MM.1S (cell line): Measurements from ENCODE around the gene MIB2.
A peak's percentile ranks its signal among the peaks of the same experiment; 100 is the strongest.
"Not testable (repeated sequence)": the region's sequence is repeated elsewhere in the genome, so short reads cannot be mapped to it uniquely, and the experiment has no call there.

Experiments used
- DNase-seq: peaks from one replicate; pipeline ENCODE4 v3.0.0-alpha.2; 2015
- H2AFZ ChIP-seq: fragments of 300-600 bp; sonication (generic); 2 replicates; pipeline ENCODE4 v1.6.0; 2016; ENCODE audit warnings: antibody characterized with exemption, low read length
- H3F3A ChIP-seq: fragments of 300-600 bp; sonication (generic); 2 replicates; pipeline ENCODE4 v1.6.1; 2016; ENCODE audit warnings: mild to moderate bottlenecking, antibody characterized with exemption, low read length, moderate library complexity, mixed read lengths; ENCODE audit not compliant: insufficient read depth
- H3K27ac ChIP-seq: fragments of 300-600 bp; sonication (generic); 2 replicates; pipeline ENCODE4 v1.5.1; 2016; ENCODE audit warnings: mild to moderate bottlenecking, low read length
- H3K27me3 ChIP-seq: fragments of 300-600 bp; sonication (generic); replicated peaks from 2 replicates; pipeline ENCODE4 v1.6.0; 2016; ENCODE audit warnings: low read length; ENCODE audit not compliant: insufficient read depth
- H3K36me3 ChIP-seq: fragments of 300-600 bp; sonication (generic); replicated peaks from 2 replicates; pipeline ENCODE4 v1.6.1; 2016; ENCODE audit warnings: mild to moderate bottlenecking, low read length, mixed read lengths; ENCODE audit not compliant: insufficient read depth
- H3K4me1 ChIP-seq: fragments of 300-600 bp; sonication (generic); 2 replicates; pipeline ENCODE4 v1.6.1; 2016; ENCODE audit warnings: low read length, mixed read lengths
- H3K4me2 ChIP-seq: fragments of 300-600 bp; sonication (generic); 2 replicates; pipeline ENCODE4 v1.6.0; 2016; ENCODE audit warnings: low read depth, low read length
- H3K4me3 ChIP-seq: fragments of 300-600 bp; sonication (generic); 2 replicates; pipeline ENCODE4 v1.5.1; 2016; ENCODE audit warnings: low read length, mixed read lengths
- H3K79me2 ChIP-seq: fragments of 300-600 bp; sonication (generic); 2 replicates; pipeline ENCODE4 v1.6.1; 2016; ENCODE audit warnings: mixed run types, low read length, mixed read lengths
- H3K9ac ChIP-seq: fragments of 300-600 bp; sonication (generic); 2 replicates; pipeline ENCODE4 v1.6.1; 2016; ENCODE audit warnings: low read length, mixed read lengths
- H3K9me2 ChIP-seq: fragments of 300-600 bp; sonication (generic); replicated peaks from 2 replicates; pipeline ENCODE4 v1.6.1; 2016; ENCODE audit warnings: mild to moderate bottlenecking, low read length, mixed read lengths; ENCODE audit not compliant: insufficient read depth
- H3K9me3 ChIP-seq: fragments of 300-600 bp; sonication (generic); replicated peaks from 2 replicates; pipeline ENCODE4 v1.6.1; 2016; ENCODE audit warnings: mild to moderate bottlenecking, low read length, mixed read lengths; ENCODE audit not compliant: insufficient read depth
- H4K20me1 ChIP-seq: fragments of 300-600 bp; sonication (generic); 2 replicates; pipeline ENCODE4 v1.6.1; 2016; ENCODE audit warnings: mild to moderate bottlenecking, low read length, moderate library complexity, mixed read lengths; ENCODE audit not compliant: insufficient read depth
- CTCF ChIP-seq: fragments of 300-600 bp; sonication (generic); IDR thresholded peaks from 2 replicates; pipeline ENCODE4 v1.5.1; 2016; ENCODE audit warnings: antibody characterized with exemption, low read length, mixed read lengths
- EZH2 ChIP-seq: fragments of 300-600 bp; sonication (generic); optimal IDR thresholded peaks from 2 replicates; pipeline ENCODE3; 2017; ENCODE audit warnings: low read depth, mild to moderate bottlenecking, antibody characterized with exemption, low read length, mixed read lengths
- EZH2phosphoT487 ChIP-seq: fragments of 300-600 bp; sonication (generic); IDR thresholded peaks from 2 replicates; pipeline ENCODE4 v1.6.1; 2018; ENCODE audit warnings: antibody characterized with exemption, low read length

The MIB2 gene

GRCh38 chr1:1672181-1672965 lies 57.1 kb downstream of the MIB2 start:
- no peaks in the 10 kb centered on the region for H4K20me1 ChIP-seq
- H3F3A ChIP-seq: peaks cover 3% of the 10 kb centered on the region; the same call in 1 of the 2 replicates
- H3K79me2 ChIP-seq: 0 out of 2 replicates have a peak, but pooled peaks cover 6% of the 10 kb centered on the region
- no peak overlapping the region for H2AFZ ChIP-seq
- no peak overlapping the region for H3K4me2 ChIP-seq
- H3K4me1 ChIP-seq: peaks cover 2% of the 10 kb centered on the region
- H3K4me3 ChIP-seq: no peak overlapping the region
- TF ChIP-seq EZH2 (no peak), CTCF (no peak), EZH2phosphoT487 (no peak)
- no peaks in the 10 kb centered on the region for H3K9me2 ChIP-seq
- DNase-seq: no peak
- no peaks in the 10 kb centered on the region for H3K27me3 ChIP-seq
- H3K9me3 ChIP-seq: no peaks in the 10 kb centered on the region
- H3K9ac ChIP-seq: no peak overlapping the region
- no peaks in the 10 kb centered on the region for H3K36me3 ChIP-seq
- no peak overlapping the region for H3K27ac ChIP-seq

DNA sequence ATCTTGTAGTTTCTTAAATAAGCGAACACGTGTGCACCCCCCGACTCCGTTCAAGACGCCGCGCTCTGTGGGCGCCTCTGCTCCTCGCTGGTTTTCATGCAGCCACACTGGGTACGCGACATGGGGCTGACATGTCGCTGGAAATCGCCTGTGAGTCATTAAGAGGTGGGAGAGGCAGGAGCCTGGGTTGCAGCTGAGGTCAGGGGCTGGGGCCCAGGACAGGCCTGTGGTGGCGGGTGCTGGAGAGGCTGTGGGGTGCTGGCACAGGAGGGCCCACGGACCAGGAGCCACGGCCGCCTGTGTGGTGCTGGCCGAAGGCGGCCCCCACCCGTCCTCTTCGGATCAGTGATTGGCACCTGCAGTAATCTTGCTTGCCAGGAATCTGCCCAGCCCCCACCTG lies 59.5 kb downstream of the MIB2 start:
- Histone ChIP-seq H3F3A (peaks cover 17% of the 10 kb centered on the region), H3K4me1 (peaks cover 20% of the 10 kb centered on the region), H3K79me2 (peaks cover 20% of the 10 kb centered on the region; the same call in 1 of the 2 replicates)
- H2AFZ ChIP-seq, H3K36me3 ChIP-seq, H3K9ac ChIP-seq, H3K4me2 ChIP-seq, H4K20me1 ChIP-seq, H3K27me3 ChIP-seq, H3K9me2 ChIP-seq, H3K9me3 ChIP-seq, H3K4me3 ChIP-seq, DNase-seq, H3K27ac ChIP-seq: not testable (repeated sequence)

DNA sequence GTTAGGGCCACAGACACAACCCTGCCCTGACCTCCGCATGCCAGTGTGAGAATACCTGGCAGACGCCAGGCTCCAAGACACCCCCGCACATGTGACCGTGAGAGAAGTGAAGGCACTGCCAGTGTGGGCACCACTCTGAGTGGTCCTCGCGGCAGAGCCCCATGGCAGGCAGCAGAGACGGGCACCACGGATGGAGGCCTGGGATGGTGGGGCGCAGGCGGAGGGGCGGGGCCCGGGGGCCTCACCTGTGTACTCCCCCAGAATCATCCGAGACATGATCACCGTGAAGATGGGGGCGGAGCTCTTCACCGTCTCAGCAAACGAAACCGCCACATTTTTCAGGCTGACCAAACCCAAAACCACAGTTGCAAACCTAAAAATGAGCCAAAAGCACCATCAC lies 59.9 kb downstream of the MIB2 start:
- H3K9me2 ChIP-seq, H3K9ac ChIP-seq, H4K20me1 ChIP-seq, H3K27ac ChIP-seq, H2AFZ ChIP-seq, H3K27me3 ChIP-seq, H3K9me3 ChIP-seq, H3K4me3 ChIP-seq, H3K36me3 ChIP-seq, DNase-seq: not testable (repeated sequence)
- peak overlapping the region; percentile 21; the same call in 1 of the 2 replicates for H3K4me2 ChIP-seq
- H3F3A ChIP-seq: peaks cover 17% of the 10 kb centered on the region
- peaks cover 20% of the 10 kb centered on the region for H3K4me1 ChIP-seq
- peaks cover 21% of the 10 kb centered on the region for H3K79me2 ChIP-seq

DNA sequence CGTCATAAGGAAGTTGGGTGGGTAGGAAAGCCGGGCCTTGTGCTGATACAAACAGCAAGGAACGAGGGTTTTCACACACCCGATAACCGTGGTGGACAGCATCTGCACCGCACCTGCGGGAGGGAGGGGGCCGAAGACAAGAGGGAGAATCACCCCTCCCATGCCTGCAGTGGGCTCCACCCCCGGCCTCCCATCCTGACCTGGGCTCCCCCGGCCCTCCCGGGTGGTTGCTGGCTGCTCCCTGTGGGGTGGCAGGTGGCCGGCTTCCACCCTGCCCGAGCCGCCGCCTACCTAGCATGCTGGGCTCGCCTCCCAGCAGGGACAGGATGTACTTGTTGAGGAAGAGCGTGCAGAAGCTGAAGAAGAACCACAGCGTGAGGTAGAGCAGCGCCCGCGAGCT lies 60.8 kb downstream of the MIB2 start:
- not testable (repeated sequence) for H3K4me2 ChIP-seq, H3K9ac ChIP-seq, H3K9me3 ChIP-seq, H3K4me3 ChIP-seq, H3K36me3 ChIP-seq, H3K9me2 ChIP-seq, H3K27me3 ChIP-seq, H2AFZ ChIP-seq, H4K20me1 ChIP-seq
- DNase-seq: peak; percentile 25
- Histone ChIP-seq H3F3A (peaks cover 17% of the 10 kb centered on the region), H3K27ac (peak overlapping the region; percentile 42; the same call in 1 of the 2 replicates), H3K79me2 (peaks cover 29% of the 10 kb centered on the region), H3K4me1 (peaks cover 20% of the 10 kb centered on the region)
